Activated CD8-positive, alpha-beta T cell treated with anti-CD3 and anti-CD28 coated beads for 36 hours (primary cell): ENCODE measurements around the gene TBC1D14. TPM values are rescaled to one million over a fixed set of nuclear protein-coding genes. Genes with fewer than 3 reads are reported as not detected.

Experiments used
- ATAC-seq: fragments of 200-7000 bp; cut with Tn5 transposase; one replicate; pipeline ENCODE4 v1.10.0; 2021; ENCODE audit warnings: mild to moderate bottlenecking, moderate library complexity
- CTCF ChIA-PET: fragments of 350-600 bp; sonication (Branson Sonifier 250); formaldehyde crosslinking; loops from one replicate; lab custom pipeline; 2021; ENCODE audit warnings: antibody characterized with exemption; lab: Charles Lee
- POLR2A ChIA-PET: fragments of 350-600 bp; sonication (Branson Sonifier 250); formaldehyde crosslinking; loops from one replicate; lab custom pipeline; 2021; ENCODE audit warnings: antibody characterized with exemption; lab: Charles Lee
- DNase-seq: peaks from one replicate; pipeline ENCODE4 v3.0.0-alpha.2; 2020
- H3K27ac Mint-ChIP-seq: one replicate; pipeline ENCODE4 v1.8.0; 2021; ENCODE audit warnings: mild to moderate bottlenecking, mixed read lengths
- H3K27me3 Mint-ChIP-seq: one replicate; pipeline ENCODE4 v1.8.0; 2021; ENCODE audit warnings: mixed read lengths
- H3K36me3 Mint-ChIP-seq: one replicate; pipeline ENCODE4 v1.8.0; 2021; ENCODE audit warnings: low read depth, mixed read lengths
- H3K4me1 Mint-ChIP-seq: one replicate; pipeline ENCODE4 v1.8.0; 2021; ENCODE audit warnings: low read depth, mixed read lengths
- H3K4me3 Mint-ChIP-seq: one replicate; pipeline ENCODE4 v1.8.0; 2021; ENCODE audit warnings: mild to moderate bottlenecking, moderate library complexity, mixed read lengths
- H3K9me3 Mint-ChIP-seq: one replicate; pipeline ENCODE4 v1.8.0; 2021; ENCODE audit warnings: mixed read lengths
- CTCF ChIP-seq: fragments of 200-600 bp; IDR thresholded peaks from one replicate; pipeline ENCODE4 v1.8.0; 2022; ENCODE audit warnings: antibody characterized with exemption, mild to moderate bottlenecking
- intact Hi-C: fragments of 100-400 bp; cut with micrococcal nuclease; formaldehyde crosslinking; loops from one replicate; pipeline ENCODE4 v1.10.0; 2022
- total RNA-seq, 2 experiments: library from RNA; stranded (reverse); gene quantifications; one replicate each; pipeline ENCODE4 v1.2.3, GENCODE V29; 2021

Gene TBC1D14
- total RNA-seq, 2 experiments from 2014 or later: 34.7 to 36.3 TPM

GRCh38 chr4:7070729-7071511, 161.3 kb downstream of the TBC1D14 start:
- ATAC-seq (peak; percentile 41), DNase-seq (peak; percentile 91)
- ChIA-PET CTCF (interaction anchor here (0.6 to 5.1 kb wide), 43 partner anchors 9 to 407 kb away, joined by 3 to 62 read pairs (median 4); partner anchors contain the start of genes TADA2B and TBC1D14), POLR2A (interaction anchor here (1.3 to 7.3 kb wide), 2 partner anchors 25 to 398 kb away, joined by 3 to 123 read pairs; partner anchors contain the start of gene TADA2B)
- H3K27ac Mint-ChIP-seq: no peak overlapping the region
- H3K36me3 Mint-ChIP-seq: peaks cover 17% of the 10 kb centered on the region
- H3K9me3 Mint-ChIP-seq: no peaks in the 10 kb centered on the region
- peak overlapping the region; percentile 11 for H3K4me3 Mint-ChIP-seq
- intact Hi-C loops: loop anchor here (5.0 kb wide), 1 partner anchor 349 kb away; no protein-coding TSS in a partner anchor
- peaks cover 21% of the 10 kb centered on the region for H3K4me1 Mint-ChIP-seq
- H3K27me3 Mint-ChIP-seq: peaks cover 1% of the 10 kb centered on the region
- peak; percentile 99 for TF ChIP-seq CTCF

GRCh38 chr4:7073059-7073458, 163.4 kb downstream of the TBC1D14 start:
- ChIA-PET CTCF (interaction anchor here (1.4 to 4.1 kb wide), 3 partner anchors 9 to 30 kb away, joined by 3 to 62 read pairs (median 7); partner anchors contain the start of gene TADA2B), POLR2A (no interaction called here)
- intact Hi-C loops: loop anchor here (5.0 kb wide), 1 partner anchor 351 kb away; no protein-coding TSS in a partner anchor
- Mint-ChIP-seq H3K4me1 (peaks cover 9% of the 10 kb centered on the region), H3K36me3 (no peaks in the 10 kb centered on the region), H3K4me3 (no peak overlapping the region), H3K27me3 (peaks cover 1% of the 10 kb centered on the region), H3K27ac (no peak overlapping the region), H3K9me3 (no peaks in the 10 kb centered on the region)
- no peak for TF ChIP-seq CTCF
- ATAC-seq (no peak), DNase-seq (no peak)

GRCh38 chr4:7073526-7074390, 164.1 kb downstream of the TBC1D14 start:
- ChIA-PET POLR2A (no interaction called here), CTCF (interaction anchor here (1.4 to 4.1 kb wide), 3 partner anchors 8 to 31 kb away, joined by 3 to 62 read pairs (median 7); partner anchors contain the start of gene TADA2B)
- H3K4me1 Mint-ChIP-seq: peaks cover 8% of the 10 kb centered on the region
- intact Hi-C loops: loop anchor here (5.0 kb wide), 1 partner anchor 351 kb away; no protein-coding TSS in a partner anchor
- ATAC-seq (peak; percentile 31), DNase-seq (peak; percentile 41)
- peaks cover 1% of the 10 kb centered on the region for H3K27me3 Mint-ChIP-seq
- no peaks in the 10 kb centered on the region for H3K36me3 Mint-ChIP-seq
- H3K9me3 Mint-ChIP-seq: no peaks in the 10 kb centered on the region
- H3K27ac Mint-ChIP-seq: no peak overlapping the region
- no peak overlapping the region for H3K4me3 Mint-ChIP-seq
- TF ChIP-seq CTCF: no peak

- H3K9me3 Mint-ChIP-seq: no peaks in the 10 kb centered on the region
- CTCF ChIA-PET: no interaction called here
- intact Hi-C loops: loop anchor here (5.0 kb wide), 1 partner anchor 352 kb away; no protein-coding TSS in a partner anchor
- no peak overlapping the region for H3K4me3 Mint-ChIP-seq
- H3K27me3 Mint-ChIP-seq: peaks cover 1% of the 10 kb centered on the region
- TF ChIP-seq CTCF: no peak
- H3K27ac Mint-ChIP-seq: no peak overlapping the region
- POLR2A ChIA-PET: no interaction called here
- H3K4me1 Mint-ChIP-seq: peaks cover 6% of the 10 kb centered on the region
- DNase-seq (no peak), ATAC-seq (no peak)
- no peaks in the 10 kb centered on the region for H3K36me3 Mint-ChIP-seq
Observed at GRCh38 chr4:7074426-7074825, 164.8 kb downstream of the TBC1D14 start.
